HG03159 (cell line): Measurements from ENCODE around the gene SNCB.

Source experiments
- ATAC-seq: cut with Tn5 transposase; IDR thresholded peaks from one replicate; pipeline ENCODE4 v1.9.1; 2021; ENCODE audit warnings: mild to moderate bottlenecking, moderate library complexity; ENCODE audit not compliant: unreplicated experiment

Gene SNCB

GRCh38 chr5:176644878-176645670, 14.7 kb upstream of the SNCB start:
- no peak for ATAC-seq

- no peak for ATAC-seq
Observed at GRCh38 chr5:176644294-176644693, 14.0 kb upstream of the SNCB start.

- no peak for ATAC-seq
Observed at GRCh38 chr5:176643491-176644219, 13.3 kb upstream of the SNCB start.

GRCh38 chr5:176642675-176643490, 12.5 kb upstream of the SNCB start:
- no peak for ATAC-seq

GRCh38 chr5:176640616-176641015, 10.3 kb upstream of the SNCB start:
- no peak for ATAC-seq

GRCh38 chr5:176639981-176640380, 9.6 kb upstream of the SNCB start:
- ATAC-seq: no peak

GRCh38 chr5:176639208-176639607, 8.9 kb upstream of the SNCB start:
- ATAC-seq: no peak

- ATAC-seq: no peak
Observed at GRCh38 chr5:176638437-176638836, 8.1 kb upstream of the SNCB start.

GRCh38 chr5:176637556-176637955, 7.2 kb upstream of the SNCB start:
- no peak for ATAC-seq

- no peak for ATAC-seq
Observed at GRCh38 chr5:176636426-176636825, 6.1 kb upstream of the SNCB start.

GRCh38 chr5:176633598-176633997, 3.3 kb upstream of the SNCB start:
- ATAC-seq: no peak

- no peak for ATAC-seq
Observed at GRCh38 chr5:176632745-176633144, 2.4 kb upstream of the SNCB start.

GRCh38 chr5:176631383-176632200, 1.3 kb upstream of the SNCB start:
- no peak for ATAC-seq

- ATAC-seq: no peak
Observed at GRCh38 chr5:176630681-176631222, 418 bp upstream of the SNCB start.

GRCh38 chr5:176629317-176629852, 949 bp downstream of the SNCB start:
- no peak for ATAC-seq

- ATAC-seq: no peak
Observed at GRCh38 chr5:176628406-176629228, 1.7 kb downstream of the SNCB start.

GRCh38 chr5:176627582-176627981, 2.8 kb downstream of the SNCB start:
- ATAC-seq: no peak

GRCh38 chr5:176626876-176627236, 3.5 kb downstream of the SNCB start:
- no peak for ATAC-seq
